ENCODE measurements around the gene FBXO42. TPM values are rescaled to one million over a fixed set of nuclear protein-coding genes. Genes with fewer than 3 reads are reported as not detected.
A peak's percentile ranks its signal among the peaks of the same experiment; 100 is the strongest.

The FBXO42 gene
- total RNA-seq, 4 donors from 2014 or later, result 22.0 to 52.6 (median 35.3) TPM

DNA sequence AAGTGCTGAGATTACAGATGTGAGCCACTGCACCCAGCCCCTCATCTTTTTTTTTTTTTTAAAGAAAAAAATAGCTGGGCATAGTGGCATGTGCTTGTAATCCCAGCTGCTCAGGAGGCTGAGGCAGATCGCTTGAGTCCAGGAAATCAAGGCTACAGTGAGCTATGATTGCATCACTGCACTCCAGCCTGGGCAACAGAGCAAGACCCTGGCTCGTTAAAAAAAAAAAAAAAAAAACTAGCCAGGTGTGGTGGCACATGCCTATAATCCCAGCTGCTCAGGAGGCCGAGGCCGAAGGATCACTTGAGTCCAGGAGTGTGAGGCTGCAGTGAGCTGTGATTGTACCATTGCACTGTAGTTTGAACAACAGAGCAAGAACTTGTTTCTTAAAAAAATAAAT is 28.6 kb upstream of the FBXO42 start:
- Histone ChIP-seq H3K4me3 (no peak overlapping the region), H3K27me3 (no peaks in the 10 kb centered on the region), H3K4me1 (peaks cover 47 to 81% (median 69%) of the 10 kb centered on the region in 4 donors), H3K9me3 (no peaks in the 10 kb centered on the region), H3K36me3 (no peaks in the 10 kb centered on the region), H3K27ac (replicated peaks in 1 of 4) (no peak overlapping the region)
- DNase-seq (ENCODE audit: extremely low spot score), result no peak
- WGBS, result 91% methylated on average over 4 of the region's 4 CpGs
- no peak for TF ChIP-seq EP300 (IDR thresholded peaks at IDR 0.05)
- TF ChIP-seq, protein P1, sequence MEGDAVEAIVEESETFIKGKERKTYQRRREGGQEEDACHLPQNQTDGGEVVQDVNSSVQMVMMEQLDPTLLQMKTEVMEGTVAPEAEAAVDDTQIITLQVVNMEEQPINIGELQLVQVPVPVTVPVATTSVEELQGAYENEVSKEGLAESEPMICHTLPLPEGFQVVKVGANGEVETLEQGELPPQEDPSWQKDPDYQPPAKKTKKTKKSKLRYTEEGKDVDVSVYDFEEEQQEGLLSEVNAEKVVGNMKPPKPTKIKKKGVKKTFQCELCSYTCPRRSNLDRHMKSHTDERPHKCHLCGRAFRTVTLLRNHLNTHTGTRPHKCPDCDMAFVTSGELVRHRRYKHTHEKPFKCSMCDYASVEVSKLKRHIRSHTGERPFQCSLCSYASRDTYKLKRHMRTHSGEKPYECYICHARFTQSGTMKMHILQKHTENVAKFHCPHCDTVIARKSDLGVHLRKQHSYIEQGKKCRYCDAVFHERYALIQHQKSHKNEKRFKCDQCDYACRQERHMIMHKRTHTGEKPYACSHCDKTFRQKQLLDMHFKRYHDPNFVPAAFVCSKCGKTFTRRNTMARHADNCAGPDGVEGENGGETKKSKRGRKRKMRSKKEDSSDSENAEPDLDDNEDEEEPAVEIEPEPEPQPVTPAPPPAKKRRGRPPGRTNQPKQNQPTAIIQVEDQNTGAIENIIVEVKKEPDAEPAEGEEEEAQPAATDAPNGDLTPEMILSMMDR (IDR thresholded peaks at IDR 0.05), result no peak
- TF ChIP-seq POLR2A (IDR thresholded peaks at IDR 0.05; ENCODE audit: low read depth), result no peak
- no peak for TF ChIP-seq POLR2AphosphoS5 (IDR thresholded peaks at IDR 0.05)
- intact Hi-C loops (cut with DNase I), result no loop called here

GRCh38 chr1:16378443-16378842 is 26.2 kb upstream of the FBXO42 start:
- Histone ChIP-seq H3K27me3 (no peaks in the 10 kb centered on the region), H3K4me3 (no peak overlapping the region), H3K9me3 (no peaks in the 10 kb centered on the region), H3K4me1 (peaks cover 51 to 83% (median 70%) of the 10 kb centered on the region in 4 donors), H3K36me3 (no peaks in the 10 kb centered on the region), H3K27ac (replicated peaks in 1 of 4) (peak overlapping the region; percentile 69 to 72 (median 71))
- DNase-seq (ENCODE audit: extremely low spot score), result no peak
- no peak for TF ChIP-seq EP300 (IDR thresholded peaks at IDR 0.05)
- TF ChIP-seq POLR2AphosphoS5 (IDR thresholded peaks at IDR 0.05), result no peak
- TF ChIP-seq, protein P1 (IDR thresholded peaks at IDR 0.05), result no peak
- TF ChIP-seq POLR2A (IDR thresholded peaks at IDR 0.05; ENCODE audit: low read depth), result no peak
- intact Hi-C loops (cut with DNase I), result no loop called here
- 74% methylated on average over 7 of the region's 7 CpGs for WGBS

GRCh38 chr1:16376971-16377370 is 24.7 kb upstream of the FBXO42 start:
- Histone ChIP-seq H3K27ac (replicated peaks in 1 of 4) (peak overlapping the region; percentile 69 to 72 (median 71)), H3K4me1 (peaks cover 65 to 93% (median 81%) of the 10 kb centered on the region in 4 donors)
- 69% methylated on average over 4 of the region's 4 CpGs for WGBS

DNA sequence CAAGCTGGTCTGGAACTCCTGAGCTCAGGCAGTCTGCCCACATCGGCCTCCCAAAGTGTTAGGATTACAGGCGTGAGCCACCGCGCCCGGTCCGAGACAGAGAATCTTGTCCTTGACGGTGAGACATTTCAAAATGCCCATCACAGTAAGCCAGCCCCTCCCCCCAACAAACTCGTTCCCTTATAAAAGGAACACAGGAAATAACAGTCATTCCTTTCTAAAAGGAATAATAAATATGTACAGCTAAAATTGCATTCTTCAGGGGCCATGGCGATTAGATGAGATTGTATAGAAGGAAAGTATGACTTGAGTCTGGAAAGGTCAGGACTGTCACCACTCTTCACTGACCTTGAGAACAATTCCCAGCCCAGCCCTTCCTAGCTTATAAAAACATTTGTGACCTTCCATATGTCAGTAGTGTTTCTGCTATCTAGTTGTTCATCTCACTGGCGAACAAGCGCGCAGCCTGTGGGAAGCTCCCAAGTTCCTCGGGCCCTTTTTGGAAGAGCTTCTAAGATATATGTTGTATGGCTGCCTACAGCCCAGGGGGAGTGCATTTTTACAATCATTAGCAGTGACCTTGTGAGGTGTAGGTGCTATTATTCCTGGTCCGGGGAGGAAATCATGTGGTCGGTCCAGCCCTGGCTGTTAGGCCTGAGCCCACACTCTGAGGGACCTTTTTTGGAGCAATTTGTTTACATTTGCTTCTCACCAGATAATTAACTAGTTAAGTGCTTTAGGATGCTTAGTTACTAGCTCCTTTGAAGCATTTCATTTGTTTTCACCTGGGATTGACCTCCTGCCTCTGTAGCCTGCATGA is 23.5 kb upstream of the FBXO42 start:
- no peaks in the 10 kb centered on the region for H3K9me3 ChIP-seq
- H3K27ac ChIP-seq (replicated peaks in 1 of 4), result peak overlapping the region; percentile 69 to 72 (median 71)
- H3K36me3 ChIP-seq, result no peaks in the 10 kb centered on the region
- intact Hi-C loops (cut with DNase I), result no loop called here
- H3K27me3 ChIP-seq, result no peaks in the 10 kb centered on the region
- no peak for DNase-seq (ENCODE audit: extremely low spot score)
- WGBS, result 42% methylated on average over 15 of the region's 15 CpGs
- no peak for TF ChIP-seq EP300 (IDR thresholded peaks at IDR 0.05)
- no peak for TF ChIP-seq POLR2AphosphoS5 (IDR thresholded peaks at IDR 0.05)
- no peak for TF ChIP-seq POLR2A (IDR thresholded peaks at IDR 0.05; ENCODE audit: low read depth)
- TF ChIP-seq, protein P1 (IDR thresholded peaks at IDR 0.05), result no peak
- peak overlapping the region in 2 of 4 donors; percentile 31 to 35 for H3K4me3 ChIP-seq
- peaks cover 78 to 97% (median 91%) of the 10 kb centered on the region in 4 donors for H3K4me1 ChIP-seq

More at GRCh38 chr1:16376971-16377370, 24.7 kb upstream of the FBXO42 start:
- Histone ChIP-seq H3K4me3 (no peak overlapping the region), H3K9me3 (no peaks in the 10 kb centered on the region), H3K27me3 (no peaks in the 10 kb centered on the region), H3K36me3 (no peaks in the 10 kb centered on the region)
- intact Hi-C loops (cut with DNase I), result no loop called here
- TF ChIP-seq POLR2A (IDR thresholded peaks at IDR 0.05; ENCODE audit: low read depth) (no peak), POLR2AphosphoS5 (IDR thresholded peaks at IDR 0.05) (no peak), EP300 (IDR thresholded peaks at IDR 0.05) (no peak)
- TF ChIP-seq, protein P1 (IDR thresholded peaks at IDR 0.05), result no peak
- DNase-seq (ENCODE audit: extremely low spot score), result no peak

Data from esophagus muscularis mucosa (tissue), 4 donors.